ENCODE data around the gene C4orf50. TPM values are rescaled to one million over a fixed set of nuclear protein-coding genes. Genes with fewer than 3 reads are reported as not detected.

The C4orf50 gene
- total RNA-seq, 3 donors from 2014 or later = 0.03 to 0.11 (median 0.08) TPM

DNA sequence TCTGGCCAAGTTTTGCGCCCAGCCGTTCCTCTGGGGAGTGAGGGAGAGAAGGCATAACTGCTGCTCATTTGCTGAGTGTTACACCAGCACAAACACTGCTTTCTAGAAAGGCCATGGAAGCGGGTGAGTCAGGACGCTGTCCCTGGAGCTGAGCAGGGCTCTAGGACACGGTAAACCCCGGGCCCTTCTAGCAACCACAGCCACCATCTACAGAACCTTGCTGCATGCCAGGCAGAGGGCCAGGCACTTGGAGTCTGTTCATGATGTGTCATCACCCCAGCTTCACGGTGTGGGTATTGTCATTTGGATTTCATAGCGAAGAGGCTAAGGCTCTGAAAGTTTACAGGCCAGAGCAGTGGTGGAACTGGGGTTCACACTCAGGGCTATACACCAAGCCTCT, 31.8 kb upstream of the C4orf50 start:
- ATAC-seq (no peak), DNase-seq (no peak)
- Mint-ChIP-seq H3K4me1 (ENCODE audit: low read depth) (peaks cover 1% of the 10 kb centered on the region), H3K9me3 (no peaks in the 10 kb centered on the region), H3K36me3 (ENCODE audit: insufficient read depth) (peaks cover 4% of the 10 kb centered on the region), H3K27me3 (ENCODE audit: low read depth) (no peaks in the 10 kb centered on the region), H3K4me3 (no peak overlapping the region)

DNA sequence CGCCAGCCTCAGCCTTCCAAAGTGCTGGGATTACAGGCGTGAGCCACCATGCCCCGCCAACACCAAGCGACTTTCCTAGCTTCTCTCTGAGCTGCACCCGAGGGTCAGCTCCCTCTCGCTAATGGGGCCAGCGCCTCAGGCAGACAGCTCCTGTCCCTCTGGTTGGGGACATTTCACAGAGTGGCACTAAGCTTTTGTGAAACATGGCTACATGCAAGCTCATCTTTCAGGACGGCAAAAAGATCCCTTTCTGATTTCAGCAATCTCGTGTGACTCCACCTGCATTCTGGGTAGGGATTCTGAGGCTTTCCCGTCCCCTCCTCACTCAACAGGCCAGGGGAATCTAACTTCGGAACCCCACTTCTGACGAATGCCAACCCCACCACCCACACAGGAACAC, 31.0 kb upstream of the C4orf50 start:
- Mint-ChIP-seq H3K4me1 (ENCODE audit: low read depth) (peaks cover 1% of the 10 kb centered on the region), H3K36me3 (ENCODE audit: insufficient read depth) (peaks cover 4% of the 10 kb centered on the region), H3K27me3 (ENCODE audit: low read depth) (peaks cover under 1% of the 10 kb centered on the region), H3K9me3 (no peaks in the 10 kb centered on the region), H3K4me3 (no peak overlapping the region)
- no peak for DNase-seq
- ATAC-seq = no peak

DNA sequence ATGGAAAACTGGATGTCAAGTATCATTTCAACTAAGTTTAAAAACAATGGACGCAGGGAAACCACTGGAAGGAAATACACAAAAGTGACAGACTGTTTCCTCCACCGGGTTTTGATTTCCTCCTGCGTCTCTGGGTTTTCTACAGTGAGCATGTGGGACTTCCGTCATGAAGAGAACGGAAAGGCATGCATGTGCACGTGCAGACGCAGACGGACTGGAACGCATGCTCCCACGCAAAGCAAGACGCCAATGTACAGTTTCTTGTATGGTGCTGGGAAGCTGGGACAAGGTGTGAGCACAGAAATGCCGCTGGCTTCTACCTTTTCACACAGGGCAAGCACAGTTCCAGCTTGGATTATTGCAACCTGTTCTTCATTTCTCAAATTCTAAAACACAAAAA, 30.3 kb upstream of the C4orf50 start:
- H3K9me3 Mint-ChIP-seq = no peaks in the 10 kb centered on the region
- H3K4me3 Mint-ChIP-seq = no peak overlapping the region
- H3K36me3 Mint-ChIP-seq (ENCODE audit: insufficient read depth) = peaks cover 4% of the 10 kb centered on the region
- DNase-seq (no peak), ATAC-seq (no peak)
- H3K4me1 Mint-ChIP-seq (ENCODE audit: low read depth) = peaks cover 1% of the 10 kb centered on the region
- peaks cover 2% of the 10 kb centered on the region for H3K27me3 Mint-ChIP-seq (ENCODE audit: low read depth)

DNA sequence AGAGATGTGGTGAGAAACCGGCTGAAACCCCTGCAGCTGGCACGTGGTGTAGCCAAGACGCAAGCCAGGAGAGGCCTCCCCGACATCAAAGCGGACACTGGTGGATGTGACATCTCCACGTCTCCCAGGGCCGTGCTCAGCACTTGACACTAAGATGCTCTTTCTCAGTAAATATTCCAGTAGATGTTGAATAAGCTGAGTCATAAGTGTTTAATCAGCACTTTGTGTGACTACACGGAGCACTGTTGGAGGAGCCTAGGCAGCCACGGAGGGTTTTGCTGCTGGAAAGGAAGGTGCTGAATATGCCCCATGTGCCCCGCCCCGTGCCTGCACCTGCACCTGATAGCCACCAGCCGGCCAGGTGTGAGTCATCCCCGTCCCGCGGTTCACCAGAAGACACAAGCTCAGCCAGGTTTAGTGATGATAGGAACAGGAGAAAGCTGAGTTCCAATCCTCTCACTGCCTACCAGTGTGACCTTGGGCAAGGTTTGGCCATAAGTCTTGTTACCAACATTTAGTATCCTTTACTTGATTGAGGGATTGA, 29.0 kb upstream of the C4orf50 start:
- Mint-ChIP-seq H3K36me3 (ENCODE audit: insufficient read depth) (peaks cover 4% of the 10 kb centered on the region), H3K4me1 (ENCODE audit: low read depth) (peaks cover 1% of the 10 kb centered on the region)
- no peak for DNase-seq

DNA sequence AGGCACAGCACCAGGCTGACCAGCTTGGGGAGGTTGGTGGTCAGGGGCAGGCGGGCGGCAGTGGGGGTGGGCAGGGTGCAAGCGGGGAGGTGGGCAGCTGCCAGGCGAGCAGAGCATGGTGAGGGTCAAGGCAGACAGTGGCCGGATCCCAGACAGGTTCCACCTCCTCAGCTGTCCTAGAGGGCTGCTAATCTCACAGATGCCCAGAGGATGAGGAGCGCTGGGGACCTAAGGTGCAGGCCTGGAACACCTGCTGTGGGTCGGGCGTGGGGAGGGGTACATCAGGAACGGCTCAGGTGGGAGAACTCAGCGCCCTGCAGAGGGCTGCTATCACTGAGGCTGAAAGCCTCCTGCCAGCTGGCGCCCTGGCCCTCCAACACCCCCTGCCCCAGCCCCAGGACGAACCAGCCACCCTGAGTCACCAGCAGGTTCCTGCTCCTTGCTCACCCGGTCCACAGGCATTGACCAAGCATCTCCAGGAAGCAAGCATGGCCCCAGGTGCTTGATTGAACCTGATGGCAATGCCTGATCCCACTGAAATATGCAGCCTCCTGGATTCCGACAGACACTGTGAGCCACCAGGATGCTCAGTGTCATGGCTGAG, 28.4 kb upstream of the C4orf50 start:
- Mint-ChIP-seq H3K36me3 (ENCODE audit: insufficient read depth) (peaks cover 4% of the 10 kb centered on the region), H3K27me3 (ENCODE audit: low read depth) (peaks cover 2% of the 10 kb centered on the region), H3K9me3 (no peaks in the 10 kb centered on the region), H3K4me1 (ENCODE audit: low read depth) (peaks cover 1% of the 10 kb centered on the region), H3K4me3 (no peak overlapping the region)
- no peak for ATAC-seq
- no peak for DNase-seq

More for the DNA sequence above, 29.0 kb upstream of the C4orf50 start:
- no peaks in the 10 kb centered on the region for H3K9me3 Mint-ChIP-seq
- H3K27me3 Mint-ChIP-seq (ENCODE audit: low read depth) = peaks cover 2% of the 10 kb centered on the region
- H3K4me3 Mint-ChIP-seq = no peak overlapping the region
- no peak for ATAC-seq

DNA sequence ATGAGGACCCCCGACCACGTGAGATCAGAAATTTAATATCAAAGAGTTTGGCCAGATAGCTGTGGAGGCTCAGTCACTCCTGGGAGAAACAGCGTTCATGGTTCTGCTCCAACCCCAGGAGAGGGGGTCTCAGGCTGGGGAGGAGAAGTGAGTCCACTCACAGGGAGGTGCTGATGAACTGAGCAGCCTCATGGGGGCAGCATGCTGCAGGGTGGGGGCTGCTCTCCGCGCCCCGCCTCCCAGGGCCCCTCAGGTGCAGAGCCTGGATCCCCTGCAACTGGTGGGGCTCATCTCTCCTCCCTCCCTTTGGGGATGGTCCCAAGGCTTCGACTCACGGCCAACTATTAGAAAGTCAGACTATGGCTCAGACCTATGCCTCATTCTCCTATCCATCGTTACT, 26.6 kb upstream of the C4orf50 start:
- H3K27me3 Mint-ChIP-seq (ENCODE audit: low read depth) = peaks cover 2% of the 10 kb centered on the region
- DNase-seq (no peak), ATAC-seq (no peak)
- H3K4me1 Mint-ChIP-seq (ENCODE audit: low read depth) = peaks cover 1% of the 10 kb centered on the region
- H3K4me3 Mint-ChIP-seq = no peak overlapping the region
- H3K9me3 Mint-ChIP-seq = no peaks in the 10 kb centered on the region
- H3K36me3 Mint-ChIP-seq (ENCODE audit: insufficient read depth) = no peaks in the 10 kb centered on the region

DNA sequence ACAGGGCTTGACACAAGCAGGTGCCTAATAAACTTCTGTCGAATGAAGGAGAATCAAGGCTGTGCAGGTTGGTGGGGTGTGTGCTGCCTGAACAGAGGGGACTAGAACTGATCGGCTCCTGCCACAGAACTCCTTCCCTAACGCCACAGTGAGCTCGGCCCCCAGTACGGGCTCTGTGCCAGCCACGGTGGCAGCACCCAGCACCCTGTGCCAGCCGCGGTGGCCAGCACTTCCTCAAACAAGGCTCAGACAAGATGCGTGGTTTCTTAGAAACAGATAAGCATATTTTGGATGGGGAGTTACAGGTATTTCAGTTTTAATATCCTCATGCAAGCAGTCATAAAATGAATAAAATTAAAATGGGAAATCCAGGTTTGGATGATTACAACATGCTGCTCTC, 26.0 kb upstream of the C4orf50 start:
- Mint-ChIP-seq H3K4me1 (ENCODE audit: low read depth) (peaks cover 1% of the 10 kb centered on the region), H3K4me3 (no peak overlapping the region), H3K27me3 (ENCODE audit: low read depth) (peaks cover 2% of the 10 kb centered on the region), H3K36me3 (ENCODE audit: insufficient read depth) (no peaks in the 10 kb centered on the region), H3K9me3 (no peaks in the 10 kb centered on the region)
- DNase-seq = no peak
- ATAC-seq = no peak

DNA sequence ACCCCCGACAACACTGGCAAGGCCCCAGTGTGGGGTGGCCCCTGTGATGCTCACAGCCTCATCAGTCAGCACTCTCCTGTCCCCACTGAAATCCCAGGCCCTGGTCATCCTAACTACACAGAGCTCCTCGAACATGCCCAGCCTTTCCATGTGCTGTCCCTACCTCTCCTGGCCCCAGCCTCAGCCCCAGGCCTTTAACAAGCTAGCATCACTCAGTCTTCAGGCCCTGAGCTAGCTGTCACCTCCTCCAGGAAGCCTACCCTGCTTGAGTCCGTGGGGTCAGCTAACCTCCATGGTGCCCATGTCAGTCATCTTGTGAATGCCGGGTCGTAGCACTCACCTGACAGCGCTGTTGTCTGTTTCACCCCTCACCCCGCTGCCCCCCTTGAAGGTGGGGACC, 25.6 kb upstream of the C4orf50 start:
- Mint-ChIP-seq H3K36me3 (ENCODE audit: insufficient read depth) (no peaks in the 10 kb centered on the region), H3K4me3 (no peak overlapping the region), H3K9me3 (no peaks in the 10 kb centered on the region), H3K27me3 (ENCODE audit: low read depth) (peaks cover 2% of the 10 kb centered on the region), H3K4me1 (ENCODE audit: low read depth) (peaks cover 1% of the 10 kb centered on the region)
- no peak for ATAC-seq
- no peak for DNase-seq

DNA sequence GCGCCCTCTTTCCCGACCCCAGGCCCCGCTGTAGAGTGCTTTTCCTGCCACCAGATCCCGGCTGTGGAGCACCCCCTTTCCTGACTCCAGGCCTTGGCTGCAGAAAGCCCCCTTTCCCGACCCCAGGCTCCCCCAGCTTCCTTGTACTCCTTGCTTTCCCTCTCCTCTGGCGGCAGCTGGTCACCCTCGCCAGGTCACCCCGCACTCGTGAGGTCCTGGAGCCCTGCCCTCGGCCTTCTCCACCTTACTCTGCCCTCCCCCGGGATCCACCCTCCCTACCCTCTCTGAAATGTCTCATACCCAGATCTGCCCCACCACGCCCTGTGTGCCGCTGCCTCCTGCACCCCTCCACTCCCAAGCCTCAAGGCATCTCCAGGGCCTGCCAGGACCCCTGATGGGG, 25.0 kb upstream of the C4orf50 start:
- ATAC-seq (no peak), DNase-seq (no peak)
- Mint-ChIP-seq H3K4me3 (no peak overlapping the region), H3K36me3 (ENCODE audit: insufficient read depth) (no peaks in the 10 kb centered on the region), H3K4me1 (ENCODE audit: low read depth) (peaks cover 1% of the 10 kb centered on the region), H3K9me3 (no peaks in the 10 kb centered on the region), H3K27me3 (ENCODE audit: low read depth) (peaks cover 2% of the 10 kb centered on the region)

DNA sequence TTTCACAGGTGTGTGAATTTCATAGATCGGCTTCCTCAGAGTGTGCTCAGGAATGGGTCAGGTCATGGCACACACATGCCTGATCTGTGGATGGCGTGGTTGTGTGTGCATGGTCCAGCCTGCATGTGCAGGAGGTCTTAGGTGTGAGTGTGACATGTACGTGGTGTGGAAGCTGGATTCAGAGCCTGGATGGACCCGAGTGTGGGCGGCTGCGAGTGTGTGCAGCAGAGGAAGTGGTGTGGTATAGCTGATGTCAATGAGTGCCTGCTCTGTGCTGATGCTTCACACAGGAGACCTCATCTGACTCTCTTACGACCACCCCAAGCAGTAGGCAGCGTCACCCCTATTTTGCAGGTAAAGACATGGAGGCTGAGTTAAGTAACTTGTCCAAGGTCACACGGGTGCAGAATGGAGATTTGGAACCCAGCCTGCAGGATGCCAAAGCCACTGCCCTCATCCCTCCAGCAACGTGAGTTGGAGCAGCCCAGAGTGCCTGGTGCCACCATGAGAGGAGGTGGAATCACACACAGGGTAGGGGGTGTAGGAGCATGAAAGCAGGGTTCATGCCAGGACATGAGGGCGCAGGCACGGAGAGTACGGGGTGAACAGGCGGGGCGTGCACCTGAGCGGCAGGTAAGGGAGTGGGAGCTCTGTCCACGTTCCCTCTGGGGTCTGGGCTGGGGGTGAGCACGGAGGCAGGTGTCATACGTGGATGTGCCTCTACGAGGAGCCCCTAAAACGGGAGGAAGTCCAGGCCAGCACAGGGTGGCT, 24.2 kb upstream of the C4orf50 start:
- no peak overlapping the region for H3K4me3 Mint-ChIP-seq
- no peak for ATAC-seq
- DNase-seq = no peak
- peaks cover 2% of the 10 kb centered on the region for H3K27me3 Mint-ChIP-seq (ENCODE audit: low read depth)
- H3K4me1 Mint-ChIP-seq (ENCODE audit: low read depth) = no peaks in the 10 kb centered on the region
- H3K9me3 Mint-ChIP-seq = no peaks in the 10 kb centered on the region
- H3K36me3 Mint-ChIP-seq (ENCODE audit: insufficient read depth) = no peaks in the 10 kb centered on the region

DNA sequence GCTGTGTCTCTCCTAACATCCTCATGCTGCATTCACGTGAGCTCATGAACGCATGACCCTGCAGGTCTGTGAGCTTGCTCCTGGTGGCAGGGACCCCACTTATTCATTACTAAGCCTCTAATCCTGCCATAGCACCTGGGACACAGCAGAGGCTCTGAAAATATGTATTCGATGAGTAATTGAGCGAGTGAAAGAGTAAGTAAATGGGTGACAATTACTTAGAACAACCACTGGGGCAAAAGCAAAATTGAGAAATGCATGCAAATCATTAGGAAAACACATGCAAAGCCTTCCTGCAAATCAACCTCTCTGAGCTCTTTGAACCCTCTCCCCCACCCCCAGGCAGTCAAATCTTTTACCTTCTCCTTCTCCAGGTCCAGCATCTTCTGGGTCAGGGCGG, 23.6 kb upstream of the C4orf50 start:
- Mint-ChIP-seq H3K36me3 (ENCODE audit: insufficient read depth) (no peaks in the 10 kb centered on the region), H3K4me3 (no peak overlapping the region), H3K9me3 (no peaks in the 10 kb centered on the region), H3K4me1 (ENCODE audit: low read depth) (no peaks in the 10 kb centered on the region), H3K27me3 (ENCODE audit: low read depth) (peaks cover 2% of the 10 kb centered on the region)
- no peak for ATAC-seq
- no peak for DNase-seq

DNA sequence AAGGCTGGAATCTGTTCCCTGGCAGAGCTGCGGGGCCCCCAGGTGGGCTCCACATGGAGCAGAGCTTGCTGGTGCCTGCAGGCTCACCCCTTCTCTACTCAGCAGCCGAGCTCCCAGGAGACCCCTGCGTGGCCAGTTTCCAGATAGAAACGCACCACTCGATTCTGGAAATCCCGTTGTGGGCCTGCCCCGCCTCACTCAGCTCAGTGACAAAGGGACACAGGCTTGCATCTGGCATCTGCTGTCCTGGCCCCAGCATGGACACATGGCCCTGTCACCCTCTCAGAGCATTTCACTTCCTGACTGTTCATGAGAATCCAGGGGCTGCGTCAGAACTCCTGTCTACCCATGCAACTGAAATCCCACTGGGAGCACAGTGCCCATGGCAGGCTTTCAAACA, 20.5 kb upstream of the C4orf50 start:
- H3K27me3 Mint-ChIP-seq (ENCODE audit: low read depth) = no peaks in the 10 kb centered on the region

DNA sequence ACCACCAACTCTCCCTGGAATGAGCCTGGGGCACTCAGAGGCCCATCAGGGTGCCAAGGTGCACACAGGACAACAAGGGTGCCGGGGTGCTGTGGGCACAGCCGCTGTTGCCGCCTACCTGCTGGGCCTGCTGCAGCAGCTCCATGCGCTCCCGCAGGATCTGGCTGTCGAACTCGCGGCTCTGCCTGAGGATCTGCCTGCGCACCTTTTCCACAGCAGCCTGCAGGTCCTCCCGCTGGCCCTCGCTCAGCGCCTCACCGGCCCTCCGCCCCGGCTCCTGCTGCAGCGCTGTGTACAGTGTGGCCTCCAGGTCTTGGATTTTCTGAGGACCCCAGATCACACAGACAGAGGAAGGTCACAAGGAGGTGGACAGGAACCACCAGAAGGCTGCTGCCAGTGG, 17.6 kb upstream of the C4orf50 start:
- no peak for DNase-seq
- no peaks in the 10 kb centered on the region for H3K4me1 Mint-ChIP-seq (ENCODE audit: low read depth)
- no peak overlapping the region for H3K4me3 Mint-ChIP-seq
- no peaks in the 10 kb centered on the region for H3K9me3 Mint-ChIP-seq
- no peaks in the 10 kb centered on the region for H3K36me3 Mint-ChIP-seq (ENCODE audit: insufficient read depth)
- ATAC-seq = no peak
- H3K27me3 Mint-ChIP-seq (ENCODE audit: low read depth) = peaks cover 2% of the 10 kb centered on the region

More for the DNA sequence above, 20.5 kb upstream of the C4orf50 start:
- H3K4me3 Mint-ChIP-seq = no peak overlapping the region
- H3K36me3 Mint-ChIP-seq (ENCODE audit: insufficient read depth) = no peaks in the 10 kb centered on the region
- no peak for ATAC-seq
- H3K4me1 Mint-ChIP-seq (ENCODE audit: low read depth) = no peaks in the 10 kb centered on the region
- DNase-seq = no peak
- no peaks in the 10 kb centered on the region for H3K9me3 Mint-ChIP-seq

DNA sequence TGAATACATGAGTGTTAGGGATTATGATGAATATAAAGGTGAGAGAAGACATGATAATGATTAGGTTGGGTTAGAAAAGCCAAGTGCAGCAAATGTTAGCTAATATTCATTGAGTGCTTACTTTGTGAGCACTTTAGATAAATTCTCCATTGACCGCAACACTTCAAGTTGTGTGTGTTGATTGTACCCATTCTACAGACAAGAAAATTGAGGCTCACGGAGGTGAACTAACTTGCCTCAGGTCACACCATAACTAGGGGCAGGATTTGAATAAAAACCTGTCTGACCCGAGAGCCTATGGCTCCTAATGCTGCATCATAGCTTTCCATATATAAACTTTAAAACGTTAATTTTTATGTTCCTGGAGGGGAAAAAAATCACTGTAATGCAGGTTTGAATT, 15.2 kb upstream of the C4orf50 start:
- no peaks in the 10 kb centered on the region for H3K36me3 Mint-ChIP-seq (ENCODE audit: insufficient read depth)
- ATAC-seq (no peak), DNase-seq (no peak)
- H3K4me3 Mint-ChIP-seq = no peak overlapping the region
- peaks cover 2% of the 10 kb centered on the region for H3K27me3 Mint-ChIP-seq (ENCODE audit: low read depth)
- no peaks in the 10 kb centered on the region for H3K9me3 Mint-ChIP-seq
- no peaks in the 10 kb centered on the region for H3K4me1 Mint-ChIP-seq (ENCODE audit: low read depth)

Data from activated T-cell treated with anti-CD3 and anti-CD28 coated beads, Interleukin-2, amount 50 U/mL, for 4 hours (primary cell).